Astrocyte (in vitro differentiated cells and primary cell): Measurements from ENCODE around the gene TRIP12.

Experiments
- EZH2 ChIP-seq: IDR thresholded peaks from 2 replicates; pipeline ENCODE4 v1.6.1; 2012; ENCODE audit warnings: mild to moderate bottlenecking, low read length, inconsistent platforms; ENCODE audit not compliant: insufficient read depth
- TF ChIP-seq, protein P1 (sequence below): IDR thresholded peaks from 2 replicates; pipeline ENCODE4 v1.5.1; 2011; ENCODE audit warnings: low read depth, mild to moderate bottlenecking, inconsistent platforms, low read length, moderate library complexity; ENCODE audit not compliant: insufficient read depth

DNA sequence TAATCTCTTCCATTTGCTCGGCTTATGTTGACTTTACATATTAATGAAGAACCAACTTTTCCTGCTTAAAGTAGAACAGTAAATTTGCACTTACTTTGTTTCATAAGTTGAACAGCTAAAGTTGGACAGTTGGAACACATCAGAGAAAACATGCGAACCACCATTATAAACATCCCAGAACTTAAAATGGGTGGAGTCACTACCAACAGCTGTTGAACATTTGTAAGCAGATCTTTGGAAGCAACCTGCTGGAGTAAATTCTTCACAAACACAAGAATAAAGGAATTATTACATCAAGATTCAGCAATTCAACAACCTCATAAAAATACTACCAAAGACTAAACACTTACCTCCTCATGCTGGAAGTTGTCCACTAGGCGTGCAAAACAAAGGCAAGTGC is 111.0 kb downstream of the TRIP12 start:
- TF ChIP-seq, protein P1, sequence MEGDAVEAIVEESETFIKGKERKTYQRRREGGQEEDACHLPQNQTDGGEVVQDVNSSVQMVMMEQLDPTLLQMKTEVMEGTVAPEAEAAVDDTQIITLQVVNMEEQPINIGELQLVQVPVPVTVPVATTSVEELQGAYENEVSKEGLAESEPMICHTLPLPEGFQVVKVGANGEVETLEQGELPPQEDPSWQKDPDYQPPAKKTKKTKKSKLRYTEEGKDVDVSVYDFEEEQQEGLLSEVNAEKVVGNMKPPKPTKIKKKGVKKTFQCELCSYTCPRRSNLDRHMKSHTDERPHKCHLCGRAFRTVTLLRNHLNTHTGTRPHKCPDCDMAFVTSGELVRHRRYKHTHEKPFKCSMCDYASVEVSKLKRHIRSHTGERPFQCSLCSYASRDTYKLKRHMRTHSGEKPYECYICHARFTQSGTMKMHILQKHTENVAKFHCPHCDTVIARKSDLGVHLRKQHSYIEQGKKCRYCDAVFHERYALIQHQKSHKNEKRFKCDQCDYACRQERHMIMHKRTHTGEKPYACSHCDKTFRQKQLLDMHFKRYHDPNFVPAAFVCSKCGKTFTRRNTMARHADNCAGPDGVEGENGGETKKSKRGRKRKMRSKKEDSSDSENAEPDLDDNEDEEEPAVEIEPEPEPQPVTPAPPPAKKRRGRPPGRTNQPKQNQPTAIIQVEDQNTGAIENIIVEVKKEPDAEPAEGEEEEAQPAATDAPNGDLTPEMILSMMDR: no peak
- no peak for TF ChIP-seq EZH2
